Measurements from ENCODE around the gene COMMD2. TPM values are rescaled to one million over a fixed set of nuclear protein-coding genes. Genes with fewer than 3 reads are reported as not detected.

The COMMD2 gene
- total RNA-seq, 4 donors from 2014 or later: 15.6 to 71.8 (median 32.7) TPM

DNA sequence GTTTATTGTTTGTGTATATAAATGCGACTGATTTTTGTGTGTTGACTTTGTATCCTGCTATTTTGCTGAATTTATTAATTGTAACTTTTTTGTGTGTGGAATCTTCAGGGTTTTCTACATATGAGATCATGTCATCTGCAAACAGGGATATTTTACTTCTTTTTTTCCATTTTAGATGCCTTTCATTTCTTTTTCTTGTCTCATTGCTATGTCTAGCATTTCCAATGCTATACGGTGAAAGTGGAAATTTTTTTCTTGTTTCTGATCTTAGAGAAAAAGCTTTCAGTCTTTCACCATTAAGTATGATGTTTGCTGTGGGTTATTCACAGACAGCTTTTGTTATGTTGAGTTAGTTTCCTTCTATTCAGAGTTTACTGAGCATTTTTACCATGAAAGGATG lies 31.4 kb downstream of the COMMD2 start:
- no peak for TF ChIP-seq POLR2A (IDR thresholded peaks at IDR 0.05)
- TF ChIP-seq, protein P1, sequence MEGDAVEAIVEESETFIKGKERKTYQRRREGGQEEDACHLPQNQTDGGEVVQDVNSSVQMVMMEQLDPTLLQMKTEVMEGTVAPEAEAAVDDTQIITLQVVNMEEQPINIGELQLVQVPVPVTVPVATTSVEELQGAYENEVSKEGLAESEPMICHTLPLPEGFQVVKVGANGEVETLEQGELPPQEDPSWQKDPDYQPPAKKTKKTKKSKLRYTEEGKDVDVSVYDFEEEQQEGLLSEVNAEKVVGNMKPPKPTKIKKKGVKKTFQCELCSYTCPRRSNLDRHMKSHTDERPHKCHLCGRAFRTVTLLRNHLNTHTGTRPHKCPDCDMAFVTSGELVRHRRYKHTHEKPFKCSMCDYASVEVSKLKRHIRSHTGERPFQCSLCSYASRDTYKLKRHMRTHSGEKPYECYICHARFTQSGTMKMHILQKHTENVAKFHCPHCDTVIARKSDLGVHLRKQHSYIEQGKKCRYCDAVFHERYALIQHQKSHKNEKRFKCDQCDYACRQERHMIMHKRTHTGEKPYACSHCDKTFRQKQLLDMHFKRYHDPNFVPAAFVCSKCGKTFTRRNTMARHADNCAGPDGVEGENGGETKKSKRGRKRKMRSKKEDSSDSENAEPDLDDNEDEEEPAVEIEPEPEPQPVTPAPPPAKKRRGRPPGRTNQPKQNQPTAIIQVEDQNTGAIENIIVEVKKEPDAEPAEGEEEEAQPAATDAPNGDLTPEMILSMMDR (IDR thresholded peaks at IDR 0.05): no peak
- no peaks in the 10 kb centered on the region for H3K27me3 ChIP-seq
- no peaks in the 10 kb centered on the region for H3K4me1 ChIP-seq

DNA sequence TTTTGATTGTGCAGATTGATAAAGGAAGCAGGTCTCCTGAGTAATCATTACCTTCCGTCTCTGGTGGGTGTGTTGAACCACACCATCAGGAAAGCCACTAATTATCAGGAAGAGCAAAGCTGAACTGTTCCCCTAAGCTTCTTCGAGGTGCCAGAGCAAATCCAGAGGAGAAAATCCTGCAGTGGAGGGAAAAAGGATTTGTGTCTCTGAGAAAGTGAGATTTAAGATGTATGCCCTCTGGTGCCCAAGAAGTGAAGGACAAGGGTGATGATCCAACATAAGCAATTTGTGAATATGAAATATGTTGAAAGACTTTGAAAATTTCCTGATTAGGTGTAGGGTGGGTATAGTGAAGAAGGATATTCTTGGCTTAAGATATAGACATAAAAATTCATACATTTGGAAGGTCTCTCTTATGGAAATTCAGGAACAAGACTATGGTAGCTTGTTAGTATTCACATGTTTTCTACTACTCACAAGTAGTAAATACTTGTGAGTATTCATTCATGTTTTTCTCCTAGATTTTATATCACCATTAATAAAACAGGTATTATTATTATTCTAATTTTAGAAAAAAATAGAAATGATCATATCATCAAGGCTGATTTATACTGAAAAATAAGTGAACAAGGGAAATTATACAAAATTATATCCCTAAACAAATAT lies 34.8 kb downstream of the COMMD2 start:
- intact Hi-C loops (cut with DNase I; ENCODE audit: low total_unique reads): loop anchor here (10.0 kb wide), 1 partner anchor 203 kb away; no protein-coding TSS in a partner anchor
- Histone ChIP-seq H3K27me3 (no peaks in the 10 kb centered on the region), H3K27ac (peak overlapping the region in 1 of 2 donors; percentile 16), H3K4me3 (no peak overlapping the region), H3K4me1 (no peaks in the 10 kb centered on the region), H3K36me3 (no peaks in the 10 kb centered on the region), H3K9me3 (no peaks in the 10 kb centered on the region)
- DNase-seq: peak; percentile 49 to 75
- TF ChIP-seq POLR2A (IDR thresholded peaks at IDR 0.05): no peak
- TF ChIP-seq, protein P1 (IDR thresholded peaks at IDR 0.05): peak; percentile 76 to 90 (median 84)

More for the DNA sequence above, 31.4 kb downstream of the COMMD2 start:
- intact Hi-C loops (cut with DNase I; ENCODE audit: low total_unique reads): no loop called here
- Histone ChIP-seq H3K4me3 (no peak overlapping the region), H3K36me3 (no peaks in the 10 kb centered on the region), H3K27ac (no peak overlapping the region), H3K9me3 (no peaks in the 10 kb centered on the region)
- DNase-seq: no peak

DNA sequence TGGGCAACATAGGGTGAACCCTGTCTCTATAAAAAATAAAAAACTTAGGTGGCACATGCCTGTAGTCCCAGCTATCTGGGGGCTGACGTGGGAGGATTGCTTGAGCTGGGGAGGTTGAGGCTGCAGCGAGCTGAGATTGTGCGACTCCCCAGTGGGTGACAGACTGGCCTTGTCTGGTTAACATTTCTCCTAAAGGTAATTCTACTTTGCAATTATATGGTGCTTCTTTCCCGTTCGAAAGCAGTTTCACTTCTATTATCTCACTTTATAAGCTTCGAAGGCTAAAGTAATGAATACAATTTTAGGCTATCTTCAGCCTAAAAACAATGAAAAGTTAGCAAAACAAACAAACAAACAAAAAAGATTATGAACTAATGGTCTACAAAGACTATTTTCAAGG lies 35.3 kb downstream of the COMMD2 start:
- intact Hi-C loops (cut with DNase I; ENCODE audit: low total_unique reads): loop anchor here (10.0 kb wide), 1 partner anchor 202 kb away; no protein-coding TSS in a partner anchor
- Histone ChIP-seq H3K4me1 (no peaks in the 10 kb centered on the region), H3K9me3 (no peaks in the 10 kb centered on the region), H3K27me3 (no peaks in the 10 kb centered on the region), H3K27ac (peak overlapping the region in 1 of 2 donors; percentile 16), H3K36me3 (no peaks in the 10 kb centered on the region), H3K4me3 (no peak overlapping the region)
- no peak for DNase-seq
- TF ChIP-seq, protein P1 (IDR thresholded peaks at IDR 0.05): no peak
- TF ChIP-seq POLR2A (IDR thresholded peaks at IDR 0.05): no peak

DNA sequence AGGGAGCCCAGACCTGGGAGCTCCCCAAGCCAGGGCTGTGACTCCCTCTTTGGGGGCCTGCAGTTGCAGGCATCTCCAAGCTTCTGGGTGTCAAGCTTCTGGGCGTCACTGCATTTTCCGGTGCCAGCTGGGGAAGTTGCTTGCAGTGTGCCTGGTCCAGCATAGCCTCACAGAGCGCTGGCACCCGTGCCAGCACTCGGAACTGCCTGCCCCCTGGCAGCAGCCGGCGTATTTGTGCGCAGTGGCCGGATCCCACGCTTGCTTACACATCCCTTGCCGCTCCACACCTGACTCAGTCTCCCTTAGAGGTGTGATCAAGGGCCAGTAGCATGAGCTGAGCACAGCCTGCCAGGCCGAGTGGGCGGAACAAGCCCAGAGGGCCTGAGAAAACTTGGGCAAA lies 37.0 kb downstream of the COMMD2 start:
- TF ChIP-seq, protein P1 (IDR thresholded peaks at IDR 0.05): no peak
- TF ChIP-seq POLR2A (IDR thresholded peaks at IDR 0.05): no peak
- H3K27ac ChIP-seq: no peak overlapping the region
- intact Hi-C loops (cut with DNase I; ENCODE audit: low total_unique reads): loop anchor here (10.0 kb wide), 1 partner anchor 200 kb away; no protein-coding TSS in a partner anchor
- H3K36me3 ChIP-seq: no peaks in the 10 kb centered on the region
- no peaks in the 10 kb centered on the region for H3K9me3 ChIP-seq
- no peak overlapping the region for H3K4me3 ChIP-seq
- no peaks in the 10 kb centered on the region for H3K27me3 ChIP-seq
- no peaks in the 10 kb centered on the region for H3K4me1 ChIP-seq
- DNase-seq: no peak
